Stimulated activated CD8-positive, alpha-beta memory T cell treated with anti-CD3 and anti-CD28 coated beads, Interleukin-12 subunit alpha, Interleukin-12 subunit beta, amount 100 ng/mL, for 24 hours (primary cell): Measurements from ENCODE around the gene OBSCN.

Experiments used
- DNase-seq: peaks from one replicate; pipeline ENCODE4 v3.0.0-alpha.2; 2020; ENCODE audit errors: extremely low read depth

OBSCN gene

GRCh38 chr1:228320394-228320793 lies 112.5 kb downstream of the OBSCN start:
- no peak for DNase-seq

- DNase-seq: no peak
These were observed 113.6 kb downstream of the OBSCN start for GRCh38 chr1:228321435-228321834.

GRCh38 chr1:228321895-228322294 lies 114.1 kb downstream of the OBSCN start:
- no peak for DNase-seq

DNA sequence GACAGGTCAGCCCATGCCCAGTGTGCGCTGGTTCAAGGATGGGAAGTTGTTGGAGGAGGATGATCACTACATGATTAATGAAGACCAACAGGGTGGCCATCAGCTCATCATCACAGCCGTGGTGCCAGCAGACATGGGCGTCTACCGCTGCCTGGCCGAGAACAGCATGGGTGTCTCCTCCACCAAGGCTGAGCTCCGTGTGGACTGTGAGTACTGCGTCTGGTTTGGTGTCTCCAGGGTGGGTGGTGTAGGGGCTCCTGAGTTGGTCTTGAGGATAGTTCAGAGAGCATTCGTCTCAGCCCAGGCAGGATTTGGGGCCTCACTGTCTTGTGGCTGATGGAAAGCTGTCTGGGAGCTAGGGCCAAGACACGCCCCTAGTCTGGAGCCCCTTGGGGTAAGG lies 115.6 kb downstream of the OBSCN start:
- no peak for DNase-seq

DNA sequence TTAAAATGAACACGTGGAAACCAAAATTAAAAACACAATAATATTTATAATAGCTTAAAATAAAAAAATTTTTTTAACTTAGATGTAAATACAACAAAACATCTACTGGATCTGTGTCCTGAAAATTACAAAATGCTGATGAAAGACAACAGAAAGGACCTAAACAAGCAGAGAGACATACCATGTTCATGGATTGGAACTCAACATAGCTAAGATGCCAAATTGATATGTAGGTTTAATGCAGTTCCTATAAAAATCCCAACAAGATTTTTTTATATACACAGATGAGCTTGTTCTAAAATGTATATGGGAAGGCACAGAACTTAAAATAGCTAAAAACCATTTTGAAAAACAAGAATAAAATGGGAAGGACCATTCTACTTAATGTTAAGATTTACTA lies 117.4 kb downstream of the OBSCN start:
- no peak for DNase-seq

DNA sequence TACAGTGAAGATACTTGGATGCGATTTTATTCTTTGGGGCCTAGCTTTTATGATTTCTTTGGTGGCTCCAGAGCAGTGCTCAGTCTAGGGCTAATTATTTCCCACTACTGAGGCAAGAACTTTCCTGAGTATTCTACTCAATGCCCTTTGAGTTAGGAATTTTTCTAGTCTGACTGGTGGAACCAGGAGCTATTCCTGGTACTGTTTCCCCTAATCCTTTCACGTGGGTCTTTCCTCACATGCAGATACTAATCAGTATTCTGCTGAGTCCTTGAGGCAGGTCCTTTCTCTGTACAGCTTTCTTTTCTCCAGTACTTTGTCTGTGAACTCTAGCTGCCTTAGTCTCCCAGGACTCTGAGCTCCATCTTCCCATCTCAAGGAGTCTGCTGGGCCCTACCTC lies 122.0 kb downstream of the OBSCN start:
- DNase-seq: no peak

- no peak for DNase-seq
These were observed 125.2 kb downstream of the OBSCN start for GRCh38 chr1:228332797-228333738.

DNA sequence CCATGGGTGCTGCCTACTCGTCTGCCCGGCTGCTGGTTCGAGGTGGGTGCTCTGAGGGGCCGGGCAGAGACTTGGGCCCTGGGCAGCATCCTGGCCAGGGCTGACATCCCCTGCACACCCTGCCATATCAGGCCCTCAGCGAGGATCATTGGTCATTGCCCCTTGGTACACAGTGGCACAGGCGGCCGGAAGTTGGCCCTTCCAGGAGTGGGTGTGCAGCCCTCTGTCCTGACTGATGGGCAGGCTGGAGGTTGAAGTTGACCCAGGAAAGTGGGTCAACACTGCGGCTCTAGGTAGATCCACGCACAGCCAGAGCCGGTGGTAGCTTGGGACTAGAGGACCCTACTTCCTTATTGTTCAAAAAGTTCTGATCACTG lies 125.9 kb downstream of the OBSCN start:
- no peak for DNase-seq

DNA sequence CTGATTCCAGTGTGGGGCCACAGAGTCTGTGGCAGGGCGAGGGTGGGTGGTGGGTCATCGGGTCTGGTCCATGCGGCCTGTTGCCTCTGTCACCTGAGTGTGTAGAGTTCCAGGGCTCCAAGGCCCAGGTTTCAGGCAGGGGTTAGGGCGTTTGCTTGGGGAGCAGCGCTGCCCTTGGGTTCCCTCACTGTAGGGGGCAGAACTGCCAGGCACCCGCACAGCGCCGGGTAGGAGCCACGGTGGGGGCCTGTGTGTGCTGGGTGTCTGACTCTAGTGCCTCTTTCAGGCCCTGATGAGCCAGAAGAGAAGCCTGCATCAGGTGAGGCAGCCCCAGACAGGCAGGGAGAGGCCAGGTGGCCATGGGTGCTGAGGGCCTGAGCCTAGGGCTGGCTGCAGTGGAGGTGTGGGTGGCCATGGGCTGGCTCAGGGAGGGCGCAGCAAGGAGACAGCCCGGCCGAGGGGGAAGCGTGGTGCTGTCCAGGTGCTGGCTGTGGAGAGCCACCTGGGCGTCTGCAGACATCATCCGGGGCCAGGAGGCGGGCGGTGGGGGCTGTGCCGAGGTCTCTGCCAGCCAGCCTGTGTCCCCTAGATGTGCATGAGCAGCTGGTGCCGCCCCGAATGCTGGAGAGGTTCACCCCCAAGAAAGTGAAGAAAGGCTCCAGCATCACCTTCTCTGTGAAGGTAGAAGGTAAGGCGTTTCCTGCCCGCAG lies 126.5 kb downstream of the OBSCN start:
- no peak for DNase-seq

DNA sequence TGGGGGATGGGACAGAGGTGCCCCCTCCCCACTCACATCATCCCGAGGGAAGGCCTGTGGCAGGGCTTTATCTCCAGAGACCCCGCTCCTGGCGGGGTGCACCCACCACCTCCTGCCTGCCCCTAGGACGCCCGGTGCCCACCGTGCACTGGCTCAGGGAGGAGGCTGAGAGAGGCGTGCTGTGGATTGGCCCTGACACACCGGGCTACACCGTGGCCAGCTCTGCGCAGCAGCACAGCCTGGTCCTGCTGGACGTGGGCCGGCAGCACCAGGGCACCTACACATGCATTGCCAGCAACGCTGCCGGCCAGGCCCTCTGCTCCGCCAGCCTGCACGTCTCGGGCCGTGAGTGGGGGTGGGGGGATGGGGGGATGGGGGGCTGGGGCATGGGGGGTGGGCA lies 127.1 kb downstream of the OBSCN start:
- DNase-seq: no peak

DNA sequence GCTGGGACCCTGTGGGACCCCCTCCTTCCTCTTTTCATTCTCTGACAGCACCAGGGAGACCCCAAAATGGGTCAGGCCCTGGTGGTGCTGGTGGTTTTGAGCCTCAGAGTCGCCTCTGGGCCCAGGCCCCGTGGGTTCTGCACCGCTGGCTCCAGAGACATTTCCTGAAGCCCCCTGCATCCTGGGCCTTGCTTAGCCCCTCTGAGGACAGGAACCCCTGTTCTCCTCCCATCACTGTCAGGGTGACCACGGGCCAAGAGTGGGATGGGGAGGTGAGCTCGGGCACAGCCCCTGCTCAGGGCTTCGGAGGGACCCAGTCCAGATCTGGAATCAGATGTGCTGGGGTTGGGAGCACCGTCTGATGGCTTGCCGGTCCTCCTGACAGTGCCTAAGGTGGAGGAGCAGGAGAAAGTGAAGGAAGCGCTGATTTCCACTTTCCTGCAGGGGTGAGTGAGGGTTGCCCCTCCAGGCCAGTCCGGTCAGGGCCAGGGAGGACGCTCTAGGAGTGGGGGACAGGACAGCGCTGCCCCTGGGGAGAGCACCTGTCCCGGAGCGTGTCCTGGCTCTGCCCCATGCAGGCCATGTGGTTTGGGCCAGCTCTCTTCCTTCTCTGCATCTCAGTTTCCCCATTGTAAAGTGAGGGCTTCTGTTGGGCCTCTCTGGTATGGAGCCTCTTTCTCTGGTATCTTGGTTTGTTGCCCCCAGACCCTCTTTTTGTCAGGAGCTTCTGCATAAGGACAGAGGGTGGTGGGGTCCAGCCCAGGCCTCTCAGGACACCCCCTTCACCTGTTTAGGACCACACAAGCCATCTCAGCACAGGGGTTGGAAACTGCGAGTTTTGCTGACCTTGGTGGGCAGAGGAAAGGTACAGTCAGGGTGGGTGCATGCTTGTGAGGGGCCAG lies 127.8 kb downstream of the OBSCN start:
- no peak for DNase-seq

DNA sequence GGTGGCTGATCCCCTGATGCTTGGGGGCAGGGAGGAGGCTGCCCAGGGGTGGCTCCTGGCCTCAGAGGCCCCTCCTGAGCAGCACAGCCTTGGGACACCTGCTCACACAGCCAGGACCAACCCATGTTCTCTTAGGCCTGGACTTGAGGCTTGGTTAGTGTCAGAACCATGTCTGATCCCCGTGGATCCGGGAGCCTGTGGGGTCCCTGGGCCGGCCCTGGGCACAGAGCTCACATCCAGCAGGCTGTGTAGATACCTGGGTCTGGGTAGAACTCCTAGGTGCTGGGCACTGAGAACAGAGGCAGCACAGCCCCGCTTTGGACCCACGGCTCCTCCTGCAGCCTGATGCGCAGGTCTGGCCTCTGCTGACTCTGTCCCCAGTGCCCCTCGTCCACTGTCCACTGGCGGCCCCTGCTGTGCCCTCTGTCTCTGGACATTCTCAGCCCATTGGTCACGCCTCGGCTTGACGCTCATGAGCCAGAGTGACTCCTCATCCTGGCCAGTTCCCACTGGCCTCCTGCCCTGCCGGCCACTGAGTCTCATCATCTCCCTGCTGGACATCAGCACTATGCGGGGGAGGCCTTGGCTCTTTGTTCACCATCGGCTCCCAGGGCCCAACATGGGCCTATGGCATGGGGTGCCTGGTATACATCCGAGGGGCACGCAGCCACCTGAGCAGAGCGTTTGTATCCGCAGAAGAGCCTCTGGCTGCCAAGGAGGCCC lies 128.6 kb downstream of the OBSCN start:
- DNase-seq: no peak

- DNase-seq: no peak
These were observed 129.3 kb downstream of the OBSCN start for GRCh38 chr1:228337031-228337564.

DNA sequence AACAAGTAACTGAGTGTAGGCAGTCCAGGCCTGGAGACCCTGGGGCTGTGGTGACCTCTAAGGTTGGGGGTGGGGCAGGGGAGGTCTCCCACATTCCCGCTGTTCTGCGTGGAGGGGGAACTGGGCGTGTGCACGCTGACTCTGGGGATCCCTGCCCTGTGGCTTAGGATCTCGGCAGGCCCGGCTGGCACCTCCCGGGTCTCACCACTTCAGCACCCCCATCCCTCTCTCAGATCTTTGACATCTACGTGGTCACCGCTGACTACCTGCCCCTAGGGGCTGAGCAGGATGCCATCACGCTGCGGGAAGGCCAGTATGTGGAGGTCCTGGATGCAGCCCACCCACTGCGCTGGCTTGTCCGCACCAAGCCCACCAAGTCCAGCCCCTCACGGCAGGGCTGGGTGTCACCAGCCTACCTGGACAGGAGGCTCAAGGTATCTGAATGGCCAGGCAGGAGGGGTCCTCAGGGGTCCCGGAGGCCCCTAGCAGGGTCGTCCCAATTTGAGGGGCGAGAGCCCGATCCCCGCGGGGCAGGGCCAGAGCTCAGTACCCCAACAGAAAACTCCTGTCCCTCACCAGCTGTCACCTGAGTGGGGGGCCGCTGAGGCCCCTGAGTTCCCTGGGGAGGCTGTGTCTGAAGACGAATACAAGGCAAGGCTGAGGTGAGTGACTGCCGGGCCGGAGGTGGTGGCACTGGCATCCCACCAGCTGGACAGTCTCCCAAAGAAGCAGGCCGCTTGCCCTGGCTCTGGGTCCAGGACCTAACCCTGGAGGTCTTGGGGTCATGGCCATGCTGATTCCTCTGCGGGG lies 130.1 kb downstream of the OBSCN start:
- DNase-seq: no peak

GRCh38 chr1:228338521-228339051 lies 130.7 kb downstream of the OBSCN start:
- DNase-seq: no peak

GRCh38 chr1:228339059-228339704 lies 131.3 kb downstream of the OBSCN start:
- no peak for DNase-seq

DNA sequence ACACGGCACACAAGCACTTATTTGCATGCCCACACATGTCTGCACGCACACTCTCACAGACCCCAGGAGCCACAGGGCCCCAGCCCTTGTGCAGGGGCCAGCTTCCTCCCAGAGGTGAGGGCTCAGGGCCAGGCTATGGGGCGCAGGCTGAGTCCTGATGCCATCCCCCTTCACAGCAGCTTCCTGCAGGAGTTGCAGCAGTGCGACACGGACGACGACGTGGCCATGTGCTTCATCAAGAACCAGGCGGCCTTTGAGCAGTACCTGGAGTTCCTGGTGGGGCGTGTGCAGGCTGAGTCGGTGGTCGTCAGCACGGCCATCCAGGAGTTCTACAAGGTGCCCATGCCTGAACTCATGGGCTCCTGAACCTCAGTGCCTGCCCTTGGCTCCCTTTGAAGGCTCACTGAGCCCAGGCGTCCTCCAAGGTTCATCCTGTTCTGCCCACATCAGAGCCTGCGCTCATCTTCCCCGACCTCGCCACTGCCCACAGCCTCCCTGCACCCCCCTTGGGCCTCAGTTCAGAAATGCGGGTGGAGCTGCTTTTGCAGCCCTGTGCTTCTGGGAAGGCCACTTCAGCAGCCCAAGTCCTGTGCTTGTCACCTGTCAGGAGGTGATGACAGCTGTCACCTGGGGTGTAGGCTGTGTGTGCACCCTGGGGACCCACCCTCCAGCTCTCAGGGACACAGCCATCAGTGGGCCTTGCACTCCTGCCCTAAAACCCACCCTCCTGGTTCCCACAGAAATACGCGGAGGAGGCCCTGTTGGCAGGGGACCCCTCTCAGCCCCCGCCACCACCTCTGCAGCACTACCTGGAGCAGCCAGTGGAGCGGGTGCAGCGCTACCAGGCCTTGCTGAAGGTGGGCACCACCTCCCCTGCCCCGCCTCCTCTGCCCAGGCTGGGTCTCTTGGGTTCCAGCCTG lies 132.2 kb downstream of the OBSCN start:
- DNase-seq: no peak

DNA sequence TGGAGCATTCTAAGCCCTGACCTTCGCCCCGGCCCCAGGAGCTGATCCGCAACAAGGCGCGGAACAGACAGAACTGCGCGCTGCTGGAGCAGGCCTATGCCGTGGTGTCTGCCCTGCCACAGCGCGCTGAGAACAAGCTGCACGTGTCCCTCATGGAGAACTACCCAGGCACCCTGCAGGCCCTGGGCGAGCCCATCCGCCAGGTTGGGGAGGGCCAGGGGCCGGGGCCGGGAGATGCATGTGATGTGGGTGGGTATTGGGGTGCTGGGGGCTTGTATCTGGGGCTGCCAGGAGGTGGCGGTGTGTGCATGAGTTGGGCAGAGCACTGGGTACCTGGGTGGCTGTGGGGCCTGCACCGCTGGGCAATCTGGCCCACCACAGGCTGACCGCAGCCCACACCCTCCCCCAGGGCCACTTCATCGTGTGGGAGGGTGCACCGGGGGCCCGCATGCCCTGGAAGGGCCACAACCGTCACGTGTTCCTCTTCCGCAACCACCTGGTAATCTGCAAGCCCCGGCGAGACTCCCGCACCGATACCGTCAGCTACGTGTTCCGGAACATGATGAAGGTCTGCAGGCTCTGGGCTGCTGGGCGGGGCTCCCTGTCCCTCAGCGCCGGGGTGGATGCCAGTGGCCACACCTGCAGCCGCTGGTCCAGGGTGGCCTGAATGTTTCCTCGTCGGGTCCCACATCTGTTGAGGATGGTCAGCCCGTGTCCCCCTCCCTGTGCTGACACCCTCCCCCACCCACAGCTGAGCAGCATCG lies 133.0 kb downstream of the OBSCN start:
- DNase-seq: no peak
